Neutrophil (primary cell): ENCODE results near the gene DAZL.

Source experiments
- H3K27ac ChIP-seq: fragments of 200-600 bp; sonication (generic); 2 replicates; pipeline ENCODE4 v1.5.1; 2016; ENCODE audit warnings: mild to moderate bottlenecking, moderate library complexity
- H3K27me3 ChIP-seq: fragments of 200-600 bp; sonication (generic); 2 replicates; pipeline ENCODE4 v1.6.0; 2016; ENCODE audit warnings: mild to moderate bottlenecking
- H3K36me3 ChIP-seq: fragments of 200-600 bp; sonication (generic); 2 replicates; pipeline ENCODE4 v1.5.1; 2017
- H3K4me1 ChIP-seq, 2 experiments: fragments of 200-600 bp in 1 of 2; sonication (generic) in 1 of 2; 1 replicate in 1 of 2; 2 replicates in 1 of 2; pipeline versions ENCODE4 v1.5.1 to v1.6.1; 2013 to 2016; ENCODE audit warnings: low read depth in 1 of 2, low read length in 1 of 2, mild to moderate bottlenecking in 1 of 2, moderate library complexity in 1 of 2; ENCODE audit not compliant: control insufficient read depth in 1 of 2, insufficient read depth in 1 of 2
- H3K4me3 ChIP-seq, 2 experiments: fragments of 200-600 bp in 1 of 2; sonication (generic) in 1 of 2; 1 replicate in 1 of 2; 2 replicates in 1 of 2; pipeline ENCODE4 v1.5.1; 2013 to 2016; ENCODE audit warnings: low read depth in 1 of 2, low read length in 1 of 2, mild to moderate bottlenecking in 1 of 2, moderate library complexity in 1 of 2
- H3K9me3 ChIP-seq: fragments of 200-600 bp; sonication (generic); 2 replicates; pipeline ENCODE4 v1.5.1; 2016
- CTCF ChIP-seq: fragments of 200-600 bp; sonication (generic); IDR thresholded peaks from 2 replicates; pipeline ENCODE4 v1.5.1; 2016; ENCODE audit warnings: antibody characterized with exemption

The DAZL gene

GRCh38 chr3:16609927-16610580 is 4.8 kb upstream of the DAZL start:
- Histone ChIP-seq H3K27me3 (no peaks in the 10 kb centered on the region), H3K4me3 (no peak overlapping the region), H3K36me3 (no peaks in the 10 kb centered on the region), H3K4me1 (no peaks in the 10 kb centered on the region), H3K27ac (no peak overlapping the region), H3K9me3 (no peaks in the 10 kb centered on the region)
- no peak for TF ChIP-seq CTCF

GRCh38 chr3:16608816-16609215 is 3.6 kb upstream of the DAZL start:
- Histone ChIP-seq H3K36me3 (no peaks in the 10 kb centered on the region), H3K9me3 (no peaks in the 10 kb centered on the region), H3K4me3 (no peak overlapping the region), H3K27me3 (no peaks in the 10 kb centered on the region), H3K4me1 (no peaks in the 10 kb centered on the region), H3K27ac (no peak overlapping the region)
- no peak for TF ChIP-seq CTCF

GRCh38 chr3:16607718-16608117 is 2.5 kb upstream of the DAZL start:
- no peaks in the 10 kb centered on the region for H3K4me1 ChIP-seq
- no peak overlapping the region for H3K4me3 ChIP-seq
- H3K36me3 ChIP-seq: no peaks in the 10 kb centered on the region
- H3K27ac ChIP-seq: no peak overlapping the region
- H3K27me3 ChIP-seq: no peaks in the 10 kb centered on the region
- no peak for TF ChIP-seq CTCF
- H3K9me3 ChIP-seq: no peaks in the 10 kb centered on the region

GRCh38 chr3:16606398-16606797 is 1.2 kb upstream of the DAZL start:
- no peaks in the 10 kb centered on the region for H3K36me3 ChIP-seq
- H3K4me1 ChIP-seq: no peaks in the 10 kb centered on the region
- no peak overlapping the region for H3K27ac ChIP-seq
- no peak overlapping the region for H3K4me3 ChIP-seq
- TF ChIP-seq CTCF: no peak
- H3K27me3 ChIP-seq: no peaks in the 10 kb centered on the region
- no peaks in the 10 kb centered on the region for H3K9me3 ChIP-seq

- no peaks in the 10 kb centered on the region for H3K9me3 ChIP-seq
- H3K36me3 ChIP-seq: no peaks in the 10 kb centered on the region
- no peak overlapping the region for H3K4me3 ChIP-seq
- H3K27me3 ChIP-seq: no peaks in the 10 kb centered on the region
- no peak for TF ChIP-seq CTCF
- no peak overlapping the region for H3K27ac ChIP-seq
- H3K4me1 ChIP-seq: no peaks in the 10 kb centered on the region
These were observed 743 bp upstream of the DAZL start for GRCh38 chr3:16605966-16606365.
